HepG2 (cell line): ENCODE data around the gene FGD6. TPM values are rescaled to one million over a fixed set of nuclear protein-coding genes. Genes with fewer than 3 reads are reported as not detected.

Experiments
- ATAC-seq: fragments of 200-7000 bp; cut with Tn5 transposase; 3 replicates; pipeline ENCODE4 v1.9.1; 2020; ENCODE audit warnings: mild to moderate bottlenecking, moderate library complexity
- BruUV-seq: library from RNA; stranded (reverse); fragments of 400-500 nt; replicated peaks from 2 replicates; lab custom pipeline; 2021; lab: Mats Ljungman, UMichigan
- CTCF ChIA-PET: fragments of 300-600 bp; formaldehyde crosslinking; extraction: SDS; loops from one replicate; lab custom pipeline; 2021; ENCODE audit warnings: low total read pairs, inconsistent platforms, low intra/inter-chr PET ratio; lab: Yijun Ruan, JAX
- POLR2A ChIA-PET: fragments of 350-600 bp; sonication (Branson Sonifier 250); formaldehyde crosslinking; loops from one replicate; lab custom pipeline; 2020; ENCODE audit warnings: antibody characterized with exemption, inconsistent platforms; lab: Yijun Ruan, JAX
- DNase-seq: peaks from one replicate; pipeline ENCODE4 v3.0.0-alpha.2; 2015; ENCODE audit warnings: low spot score
- FAIRE-seq: peaks from 3 replicates; lab custom pipeline; 2011; peaks lifted over from hg19 to GRCh38; lab: Jason Lieb, UNC
- H2AFZ ChIP-seq: one replicate; pipeline ENCODE4 v1.6.1; 2011; ENCODE audit warnings: low read length, inconsistent platforms
- H3K27ac ChIP-seq: fragments of 300-600 bp; 3 replicates; pipeline ENCODE4 v1.8.0; 2011; ENCODE audit warnings: mixed run types, mild to moderate bottlenecking, mixed read lengths, low read length, inconsistent platforms; ENCODE audit not compliant: insufficient read depth; ENCODE audit errors: extremely low read length
- H3K27me3 ChIP-seq, 2 experiments: fragments of 200-600 bp in 1 of 2; 2 replicates in 1 of 2; 3 replicates in 1 of 2; pipeline versions ENCODE4 v1.6.0 to v1.8.0; 2011; ENCODE audit warnings: low read length in 2 of 2, mild to moderate bottlenecking in 2 of 2, moderate library complexity in 2 of 2, inconsistent platforms in 1 of 2; ENCODE audit not compliant: insufficient read depth in 2 of 2, control insufficient read depth in 1 of 2
- H3K36me3 ChIP-seq, 2 experiments: fragments of 200-600 bp in 1 of 2; replicated peaks in 1 of 2; 2 replicates in 1 of 2; 3 replicates in 1 of 2; pipeline versions ENCODE4 v1.5.1 to v1.8.0; 2011; ENCODE audit warnings: low read length in 2 of 2, inconsistent platforms in 1 of 2; ENCODE audit not compliant: insufficient read depth in 2 of 2, control insufficient read depth in 1 of 2
- H3K4me1 ChIP-seq: 2 replicates; pipeline ENCODE4 v1.5.1; 2012; ENCODE audit warnings: low read length, inconsistent platforms; ENCODE audit not compliant: insufficient read depth
- H3K4me2 ChIP-seq: 2 replicates; pipeline ENCODE4 v1.6.0; 2011; ENCODE audit warnings: low read depth, low read length, inconsistent platforms
- H3K4me3 ChIP-seq, 3 experiments: fragments of 200-600 bp in 1 of 3; sonication (generic), shearing (Covaris generic) in 1 of 3; replicated peaks in 1 of 3; 2 replicates each; pipeline ENCODE4 v1.5.1; 2011 to 2016; ENCODE audit warnings: low read length in 3 of 3, inconsistent platforms in 2 of 3, low read depth in 2 of 3, mild to moderate bottlenecking in 2 of 3, control low read depth in 1 of 3, mixed read lengths in 1 of 3; ENCODE audit not compliant: insufficient read depth in 1 of 3
- H3K79me2 ChIP-seq: one replicate; pipeline ENCODE4 v1.6.1; 2011; ENCODE audit warnings: low read length, inconsistent platforms; ENCODE audit not compliant: insufficient read depth
- H3K9ac ChIP-seq: 2 replicates; pipeline ENCODE4 v1.6.0; 2011; ENCODE audit warnings: mild to moderate bottlenecking, low read depth, low read length, inconsistent platforms; ENCODE audit not compliant: insufficient read depth
- H3K9me3 ChIP-seq: 2 replicates; pipeline ENCODE4 v1.5.1; 2012; ENCODE audit warnings: mild to moderate bottlenecking, low read length
- H4K20me1 ChIP-seq: 2 replicates; pipeline ENCODE4 v1.6.0; 2011; ENCODE audit warnings: inconsistent platforms, mild to moderate bottlenecking, low read length, moderate library complexity; ENCODE audit not compliant: insufficient read depth
- MXI1 ChIP-seq: IDR thresholded peaks from 3 replicates; pipeline ENCODE4 v1.6.1; 2012; ENCODE audit warnings: low read depth, low read length, inconsistent platforms, borderline replicate concordance
- RORA ChIP-seq: sonication (generic); formaldehyde crosslinking; IDR thresholded peaks from 2 replicates; pipeline ENCODE4 v1.5.0; 2020; ENCODE audit warnings: mild to moderate bottlenecking, missing genetic modification reagents, moderate library complexity
- ZNF451 ChIP-seq: sonication (generic); formaldehyde crosslinking; IDR thresholded peaks from 2 replicates; pipeline ENCODE4 v1.5.0; 2020; ENCODE audit warnings: mild to moderate bottlenecking, missing genetic modification reagents
- ZNF652 ChIP-seq: IDR thresholded peaks from 2 replicates; pipeline ENCODE4 v1.6.1; 2016; ENCODE audit warnings: low read depth, borderline replicate concordance
- WGBS: methylation state at CpG from one replicate; pipeline ENCODE4 v1.1.6; 2017; ENCODE audit warnings: low lambda C conversion rate; 5-methylcytosine and 5-hydroxymethylcytosine counted together
- in situ Hi-C: cut with HindIII; loops from 2 replicates; pipeline ENCODE4 v1.10.0; 2017; ENCODE audit warnings: low pct_unique_long_range_greater_than_20kb; ENCODE audit not compliant: extremely low pct_ligation_motif_present
- intact Hi-C: fragments of 100-400 bp; cut with micrococcal nuclease; formaldehyde crosslinking; loops from one replicate; pipeline ENCODE4 v1.10.0; 2022; ENCODE audit not compliant: unreplicated experiment
- polyA plus RNA-seq, 8 experiments: library from polyadenylated mRNA; depleted of rRNA in 3 of 8; stranded (reverse) in 7 of 8; unstranded in 1 of 8; fragments of >200 nt; fragmentation: Illumina TruSeq in 4 of 8; extraction: Trizol in 4 of 8; gene quantifications; 2 replicates each; pipeline versions ENCODE4 v1.2.1 to v1.2.3, GENCODE V29; 2011 to 2016; ENCODE audit warnings: low read depth in 4 of 8, missing spikeins in 1 of 8, mixed read lengths in 1 of 8; ENCODE audit not compliant: insufficient read depth in 1 of 8
- total RNA-seq, 5 experiments: library from RNA; depleted of rRNA; stranded (reverse); fragments of >200 nt; fragmentation: Illumina TruSeq; extraction: Trizol; gene quantifications; 2 replicates each; pipeline ENCODE4 v1.2.3, GENCODE V29; 2016; ENCODE audit warnings: low read depth in 1 of 5
- TF ChIP-seq, protein P1 (sequence below): sonication (generic); formaldehyde crosslinking; IDR thresholded peaks from 2 replicates; pipeline ENCODE4 v1.4.0; 2020; ENCODE audit warnings: missing genetic modification reagents, mild to moderate bottlenecking, borderline replicate concordance
- TF ChIP-seq, protein P2 (sequence below): sonication (generic); formaldehyde crosslinking; IDR thresholded peaks from 2 replicates; pipeline ENCODE4 v1.5.0; 2020; ENCODE audit warnings: mild to moderate bottlenecking, missing genetic modification reagents

The FGD6 gene
- total and polyA plus RNA-seq, 2 of the 13 experiments (the other 11 are each of a cell fraction or from before 2014, with no cell fraction given) = 2.2 to 4.3 TPM

DNA sequence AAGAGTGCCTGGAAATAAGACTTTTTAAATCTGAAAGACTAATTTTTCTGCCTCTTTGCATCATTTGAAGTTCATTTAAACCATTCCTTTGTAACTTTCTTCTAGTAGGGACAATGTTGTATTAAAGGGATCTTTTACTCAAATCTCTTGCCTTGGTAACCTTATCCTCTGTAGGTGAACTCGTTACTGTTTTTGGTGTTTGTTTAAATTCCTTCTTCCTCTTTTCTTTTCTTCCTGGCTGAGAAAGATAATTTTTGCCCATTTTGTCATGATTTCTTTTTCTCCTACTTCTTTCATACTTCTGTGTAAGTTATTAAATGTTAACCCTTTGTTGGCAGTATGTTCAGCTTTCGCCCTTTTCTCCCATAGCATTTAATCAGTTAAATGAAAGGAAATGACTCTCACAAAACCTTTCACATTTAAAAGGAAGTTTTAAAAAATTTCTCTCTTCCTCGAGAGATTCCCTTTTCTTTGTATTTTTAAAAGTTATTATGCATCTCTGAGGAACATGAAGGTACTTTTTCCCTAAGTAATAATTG is 10.6 kb upstream of the FGD6 start:
- no peaks in the 10 kb centered on the region for H3K27me3 ChIP-seq
- no peak for FAIRE-seq
- TF ChIP-seq, protein P1, sequence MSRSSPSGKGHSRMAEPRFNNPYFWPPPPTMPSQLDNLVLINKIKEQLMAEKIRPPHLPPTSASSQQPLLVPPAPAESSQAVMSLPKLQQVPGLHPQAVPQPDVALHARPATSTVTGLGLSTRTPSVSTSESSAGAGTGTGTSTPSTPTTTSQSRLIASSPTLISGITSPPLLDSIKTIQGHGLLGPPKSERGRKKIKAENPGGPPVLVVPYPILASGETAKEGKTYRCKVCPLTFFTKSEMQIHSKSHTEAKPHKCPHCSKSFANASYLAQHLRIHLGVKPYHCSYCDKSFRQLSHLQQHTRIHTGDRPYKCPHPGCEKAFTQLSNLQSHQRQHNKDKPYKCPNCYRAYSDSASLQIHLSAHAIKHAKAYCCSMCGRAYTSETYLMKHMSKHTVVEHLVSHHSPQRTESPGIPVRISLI = no peak
- TF ChIP-seq ZNF652 (CRISPR knock-in tag) = peak; percentile 81
- 95% methylated on average over 3 of the region's 3 CpGs for WGBS
- H3K9ac ChIP-seq = no peak overlapping the region
- no peaks in the 10 kb centered on the region for H3K9me3 ChIP-seq
- POLR2A ChIA-PET = no interaction called here
- intact Hi-C loops (no loop called here), in situ Hi-C loops (no loop called here)
- H3K27ac ChIP-seq = no peak overlapping the region
- no peak overlapping the region for H2AFZ ChIP-seq
- H3K36me3 ChIP-seq = peaks cover 3 to 8% of the 10 kb centered on the region in 2 experiments; a peak in 3 of 5 replicates
- 0 out of 2 replicates have a peak, but pooled peaks cover 2% of the 10 kb centered on the region for H4K20me1 ChIP-seq
- no peak overlapping the region for H3K4me3 ChIP-seq
- peaks cover 31% of the 10 kb centered on the region for H3K4me1 ChIP-seq
- no peak overlapping the region for H3K4me2 ChIP-seq
- BruUV-seq = no TSS peak
- peaks cover 78% of the 10 kb centered on the region for H3K79me2 ChIP-seq
- CTCF ChIA-PET = no interaction called here
- DNase-seq = no peak
- ATAC-seq = no peak

DNA sequence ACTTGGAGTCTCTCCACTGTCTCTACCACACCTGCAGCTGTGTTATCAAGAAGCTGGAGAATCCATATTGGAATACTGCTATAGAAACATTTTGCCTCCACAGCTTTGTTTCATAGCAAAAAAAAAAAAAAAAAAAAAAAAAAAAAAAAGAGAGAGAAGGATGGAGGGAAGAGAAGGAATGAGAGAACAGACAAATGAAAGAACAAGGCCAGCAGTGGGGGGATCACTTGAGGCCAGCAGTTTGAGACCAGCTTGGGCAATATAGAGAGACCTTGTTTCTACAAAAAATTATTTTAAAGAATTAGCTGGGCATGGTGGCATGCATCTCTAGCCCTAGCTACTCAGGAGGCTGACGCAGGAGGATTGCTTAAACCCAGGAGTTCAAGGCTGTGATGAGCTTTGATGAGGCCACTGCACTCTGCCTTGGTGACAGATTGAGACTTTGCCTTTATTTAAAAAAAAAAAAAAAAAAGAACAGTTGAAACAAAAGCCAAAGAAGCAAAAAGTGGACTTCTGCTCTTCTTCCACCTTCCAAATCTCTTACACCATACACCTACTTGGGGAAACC is 8.5 kb upstream of the FGD6 start:
- POLR2A ChIA-PET = interaction anchor here (0.7 to 1.2 kb wide), 2 partner anchors 8 to 16 kb away, joined by 3 to 5 read pairs; partner anchors contain the start of genes FGD6 and VEZT

More for the DNA sequence above, 8.5 kb upstream of the FGD6 start:
- peaks cover 24% of the 10 kb centered on the region for H3K4me1 ChIP-seq
- no peak overlapping the region for H2AFZ ChIP-seq
- DNase-seq = no peak
- FAIRE-seq = no peak
- no peaks in the 10 kb centered on the region for H3K27me3 ChIP-seq
- 82% methylated on average over 1 of the region's 1 CpG for WGBS
- no peaks in the 10 kb centered on the region for H3K9me3 ChIP-seq
- H4K20me1 ChIP-seq = 0 out of 2 replicates have a peak, but pooled peaks cover 6% of the 10 kb centered on the region
- CTCF ChIA-PET = no interaction called here
- H3K79me2 ChIP-seq = peaks cover 78% of the 10 kb centered on the region
- H3K4me2 ChIP-seq = no peak overlapping the region
- no peak for TF ChIP-seq MXI1
- TF ChIP-seq RORA = no peak
- TF ChIP-seq, protein P2, sequence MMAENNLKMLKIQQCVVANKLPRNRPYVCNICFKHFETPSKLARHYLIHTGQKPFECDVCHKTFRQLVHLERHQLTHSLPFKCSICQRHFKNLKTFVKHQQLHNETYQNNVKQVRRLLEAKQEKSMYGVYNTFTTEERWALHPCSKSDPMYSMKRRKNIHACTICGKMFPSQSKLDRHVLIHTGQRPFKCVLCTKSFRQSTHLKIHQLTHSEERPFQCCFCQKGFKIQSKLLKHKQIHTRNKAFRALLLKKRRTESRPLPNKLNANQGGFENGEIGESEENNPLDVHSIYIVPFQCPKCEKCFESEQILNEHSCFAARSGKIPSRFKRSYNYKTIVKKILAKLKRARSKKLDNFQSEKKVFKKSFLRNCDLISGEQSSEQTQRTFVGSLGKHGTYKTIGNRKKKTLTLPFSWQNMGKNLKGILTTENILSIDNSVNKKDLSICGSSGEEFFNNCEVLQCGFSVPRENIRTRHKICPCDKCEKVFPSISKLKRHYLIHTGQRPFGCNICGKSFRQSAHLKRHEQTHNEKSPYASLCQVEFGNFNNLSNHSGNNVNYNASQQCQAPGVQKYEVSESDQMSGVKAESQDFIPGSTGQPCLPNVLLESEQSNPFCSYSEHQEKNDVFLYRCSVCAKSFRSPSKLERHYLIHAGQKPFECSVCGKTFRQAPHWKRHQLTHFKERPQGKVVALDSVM = 0 out of 2 replicates have a peak, but pooled peaks have one; percentile 11
- TF ChIP-seq ZNF451 (CRISPR knock-in tag) = no peak
- no TSS peak for BruUV-seq
- H3K36me3 ChIP-seq = peaks cover 1 to 8% of the 10 kb centered on the region in 2 experiments; a peak in 3 of 5 replicates
- intact Hi-C loops (no loop called here), in situ Hi-C loops (no loop called here)
- ATAC-seq = no peak
- H3K4me3 ChIP-seq = no peak overlapping the region
- H3K27ac ChIP-seq = no peak overlapping the region
- no peak overlapping the region for H3K9ac ChIP-seq
